Mucosa of descending colon (tissue), 3 donors: ENCODE results near the gene SGMS1. TPM values are rescaled to one million over a fixed set of nuclear protein-coding genes. Genes with fewer than 3 reads are reported as not detected.

Experiments
- ATAC-seq: fragments of 200-7000 bp; cut with Tn5 transposase; one replicate; pipeline ENCODE4 v1.9.1; 2020; ENCODE audit warnings: mild to moderate bottlenecking, moderate library complexity
- DNase-seq, 3 donors: peaks; one replicate each; pipeline ENCODE4 v3.0.0-alpha.2; 2020
- H3K36me3 ChIP-seq: fragments of 200-600 bp; one replicate; pipeline ENCODE4 v1.8.0; 2021; ENCODE audit warnings: low read depth, mild to moderate bottlenecking
- H3K4me1 ChIP-seq: fragments of 200-600 bp; one replicate; pipeline ENCODE4 v1.8.0; 2021; ENCODE audit warnings: low read depth, mild to moderate bottlenecking
- H3K4me3 ChIP-seq: fragments of 200-600 bp; one replicate; pipeline ENCODE4 v1.8.0; 2021; ENCODE audit warnings: mild to moderate bottlenecking
- H3K9me3 ChIP-seq: fragments of 200-600 bp; one replicate; pipeline ENCODE4 v1.8.0; 2021; ENCODE audit warnings: mild to moderate bottlenecking
- intact Hi-C, 2 donors: fragments of 100-400 bp; cut with DNase I in 1 of 2; cut with micrococcal nuclease in 1 of 2; formaldehyde crosslinking; loops; one replicate each; pipeline versions ENCODE4 v1.11.0 to v1.11.1; 2022; cut with DNase I, micrococcal nuclease
- total RNA-seq, 3 donors: library from RNA; stranded (reverse); fragmentation: NEBNext Ultra II Directional in 2 of 3; extraction: Animal tissue kit (Norgen Biotek cat#: 25700) in 2 of 3; gene quantifications; one replicate each; pipeline versions ENCODE4 v1.2.1 to v1.2.4, GENCODE V29; 2021 to 2023
- TF ChIP-seq, protein P1 (sequence below): fragments of 200-600 bp; IDR thresholded peaks from one replicate; pipeline ENCODE4 v1.8.0; 2022; ENCODE audit warnings: antibody characterized with exemption, mild to moderate bottlenecking
- donor health status: DM: no; HTN: no; CAD: no; lungs with moderate emphysema.
- donor health status: DM: no; HTN: no; CAD: no.
- donor health status: DM: no; HTN: yes; CAD: no.

The SGMS1 gene
- total RNA-seq, 3 donors from 2014 or later = 14.4 to 28.4 (median 20.0) TPM

DNA sequence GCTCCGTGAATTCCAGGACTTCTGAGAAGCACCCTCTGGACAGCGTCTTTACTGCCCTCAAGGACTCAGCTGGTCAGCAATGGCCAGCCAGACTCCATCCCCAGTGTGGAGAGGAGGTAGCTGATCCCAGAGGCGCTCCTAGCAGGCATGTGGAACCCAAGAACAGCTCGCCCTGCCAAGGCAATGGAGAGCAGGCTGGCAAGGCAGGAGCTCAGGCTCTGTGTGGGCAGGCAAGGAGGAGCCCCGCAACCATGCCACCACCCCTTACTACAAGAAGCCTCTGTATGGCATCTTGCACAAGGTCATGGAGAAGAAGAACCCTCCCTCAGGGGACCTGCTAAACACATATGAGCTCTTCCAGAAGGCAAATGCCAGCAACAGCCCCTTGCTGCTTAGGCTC is 34.4 kb upstream of the SGMS1 start:
- TF ChIP-seq, protein P1, sequence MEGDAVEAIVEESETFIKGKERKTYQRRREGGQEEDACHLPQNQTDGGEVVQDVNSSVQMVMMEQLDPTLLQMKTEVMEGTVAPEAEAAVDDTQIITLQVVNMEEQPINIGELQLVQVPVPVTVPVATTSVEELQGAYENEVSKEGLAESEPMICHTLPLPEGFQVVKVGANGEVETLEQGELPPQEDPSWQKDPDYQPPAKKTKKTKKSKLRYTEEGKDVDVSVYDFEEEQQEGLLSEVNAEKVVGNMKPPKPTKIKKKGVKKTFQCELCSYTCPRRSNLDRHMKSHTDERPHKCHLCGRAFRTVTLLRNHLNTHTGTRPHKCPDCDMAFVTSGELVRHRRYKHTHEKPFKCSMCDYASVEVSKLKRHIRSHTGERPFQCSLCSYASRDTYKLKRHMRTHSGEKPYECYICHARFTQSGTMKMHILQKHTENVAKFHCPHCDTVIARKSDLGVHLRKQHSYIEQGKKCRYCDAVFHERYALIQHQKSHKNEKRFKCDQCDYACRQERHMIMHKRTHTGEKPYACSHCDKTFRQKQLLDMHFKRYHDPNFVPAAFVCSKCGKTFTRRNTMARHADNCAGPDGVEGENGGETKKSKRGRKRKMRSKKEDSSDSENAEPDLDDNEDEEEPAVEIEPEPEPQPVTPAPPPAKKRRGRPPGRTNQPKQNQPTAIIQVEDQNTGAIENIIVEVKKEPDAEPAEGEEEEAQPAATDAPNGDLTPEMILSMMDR = no peak
- DNase-seq (no peak), ATAC-seq (no peak)
- intact Hi-C loops = no loop called here
- H3K9me3 ChIP-seq = no peaks in the 10 kb centered on the region
- no peaks in the 10 kb centered on the region for H3K4me1 ChIP-seq
- no peaks in the 10 kb centered on the region for H3K36me3 ChIP-seq
- no peak overlapping the region for H3K4me3 ChIP-seq

DNA sequence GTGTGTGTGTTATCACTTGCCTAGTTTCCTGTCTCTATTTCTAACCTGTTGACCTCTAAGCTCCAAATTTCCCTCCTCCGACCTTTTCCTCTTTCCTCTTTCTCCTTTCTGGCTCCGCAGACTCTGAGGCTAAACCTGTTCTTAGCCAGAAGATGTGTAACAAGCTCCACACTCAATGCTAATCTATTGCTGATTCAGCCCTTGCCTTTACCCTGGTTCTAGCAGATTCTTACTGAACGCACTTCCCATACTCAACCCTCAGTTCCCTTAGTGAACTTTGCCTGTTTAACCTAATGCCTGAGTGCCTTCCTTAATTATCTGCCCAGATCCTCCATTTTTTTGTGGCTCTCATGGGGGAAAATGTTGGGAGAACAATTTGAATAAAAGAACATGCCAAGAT is 30.0 kb upstream of the SGMS1 start:
- intact Hi-C loops = no loop called here
- TF ChIP-seq, protein P1 = no peak
- no peak for DNase-seq

DNA sequence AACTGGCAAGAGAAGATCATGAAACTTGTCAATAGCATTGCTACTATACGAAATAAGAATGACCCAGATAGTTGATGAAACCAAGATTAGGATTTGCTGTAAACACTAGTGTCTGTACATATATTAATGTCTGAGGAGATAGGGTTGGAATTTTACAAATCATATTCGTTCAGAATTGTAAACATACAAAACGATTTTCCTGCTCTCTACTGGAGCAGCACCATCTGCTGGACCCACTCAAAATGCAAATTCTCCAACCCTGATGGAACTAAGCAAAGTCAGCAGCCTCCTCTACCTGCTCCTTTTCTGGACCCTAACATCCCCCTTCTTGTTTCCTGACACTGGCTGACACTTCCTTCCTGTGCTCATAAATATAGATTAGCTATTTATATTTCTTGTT is 29.4 kb upstream of the SGMS1 start:
- ATAC-seq = peak; percentile 50
- Histone ChIP-seq H3K9me3 (no peaks in the 10 kb centered on the region), H3K36me3 (no peaks in the 10 kb centered on the region), H3K4me1 (no peaks in the 10 kb centered on the region), H3K4me3 (no peak overlapping the region)
- intact Hi-C loops = no loop called here
- TF ChIP-seq, protein P1 = peak; percentile 18
- peak in 1 of 3 donors; percentile 29 for DNase-seq

More for the DNA sequence above, 30.0 kb upstream of the SGMS1 start:
- Histone ChIP-seq H3K9me3 (no peaks in the 10 kb centered on the region), H3K4me1 (no peaks in the 10 kb centered on the region), H3K36me3 (no peaks in the 10 kb centered on the region), H3K4me3 (no peak overlapping the region)
- no peak for ATAC-seq

DNA sequence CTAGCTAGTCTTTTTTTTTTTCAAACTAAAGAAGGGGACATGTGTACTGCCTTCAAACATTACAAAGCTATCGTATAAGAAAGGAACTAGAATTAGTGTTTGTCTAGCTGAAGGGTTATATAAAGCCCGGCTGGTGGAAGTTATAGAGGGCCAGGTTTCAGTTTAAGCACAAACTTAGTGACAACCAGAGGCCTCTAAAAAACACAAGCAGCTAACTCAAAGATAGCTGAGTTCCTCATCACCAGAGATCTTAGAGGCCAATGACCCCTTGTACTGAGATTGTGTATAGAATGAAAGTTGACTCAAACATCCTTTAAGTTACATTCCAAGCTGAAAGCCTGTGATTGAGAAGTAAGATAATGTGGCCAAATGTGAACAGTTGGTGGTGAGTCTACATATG is 28.1 kb upstream of the SGMS1 start:
- intact Hi-C loops = no loop called here
- ATAC-seq (no peak), DNase-seq (no peak)
- TF ChIP-seq, protein P1 = no peak
- Histone ChIP-seq H3K4me3 (no peak overlapping the region), H3K36me3 (no peaks in the 10 kb centered on the region), H3K4me1 (no peaks in the 10 kb centered on the region), H3K9me3 (no peaks in the 10 kb centered on the region)

DNA sequence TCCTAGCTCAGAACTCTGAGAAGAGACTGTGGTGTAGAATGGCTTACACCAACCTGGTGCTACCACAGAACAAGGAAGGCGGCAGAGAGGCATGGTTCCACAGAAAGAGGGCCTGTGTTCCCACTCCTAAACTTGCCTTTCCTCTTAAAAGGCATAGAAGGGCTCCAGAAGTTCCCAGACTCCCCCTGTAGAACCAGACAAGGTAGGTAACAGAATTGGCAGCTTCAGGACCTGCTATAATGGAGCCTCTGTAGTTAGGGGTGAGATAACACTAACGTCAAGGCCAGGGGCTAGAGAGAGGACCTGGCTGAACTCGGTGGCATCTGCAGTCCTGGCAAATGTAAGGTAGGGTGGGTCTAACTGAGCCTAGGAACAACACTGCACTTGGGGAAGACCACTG is 26.7 kb upstream of the SGMS1 start:
- intact Hi-C loops = no loop called here
- Histone ChIP-seq H3K4me1 (no peaks in the 10 kb centered on the region), H3K9me3 (no peaks in the 10 kb centered on the region), H3K36me3 (no peaks in the 10 kb centered on the region), H3K4me3 (no peak overlapping the region)
- DNase-seq (no peak), ATAC-seq (no peak)
- TF ChIP-seq, protein P1 = no peak

DNA sequence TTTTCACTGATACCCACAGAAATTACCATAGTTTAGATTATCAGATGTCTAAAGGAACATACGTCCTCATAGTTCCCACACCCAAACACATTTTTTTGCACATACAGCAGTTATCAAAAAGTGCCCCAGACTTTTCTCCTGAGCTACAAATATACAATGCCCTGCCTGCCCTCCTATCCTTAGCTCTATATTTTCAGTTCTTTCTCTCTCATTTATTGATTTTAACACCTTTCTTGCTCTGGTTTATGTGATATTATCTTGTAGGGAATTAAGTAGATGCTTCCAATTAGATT is 25.1 kb upstream of the SGMS1 start:
- ATAC-seq (no peak), DNase-seq (no peak)
- H3K9me3 ChIP-seq = no peaks in the 10 kb centered on the region
- TF ChIP-seq, protein P1 = no peak
- intact Hi-C loops = no loop called here
- H3K4me1 ChIP-seq = no peaks in the 10 kb centered on the region
- H3K36me3 ChIP-seq = no peaks in the 10 kb centered on the region
- no peak overlapping the region for H3K4me3 ChIP-seq
